GM12891 (cell line): ENCODE measurements around the gene ZNF528. TPM values are rescaled to one million over a fixed set of nuclear protein-coding genes. Genes with fewer than 3 reads are reported as not detected.

Experiments
- DNase-seq: peaks from one replicate; pipeline ENCODE4 v3.0.0; 2011; ENCODE audit warnings: low spot score; ENCODE audit not compliant: insufficient read length
- FAIRE-seq: peaks from 2 replicates; lab custom pipeline; 2011; peaks lifted over from hg19 to GRCh38; lab: Jason Lieb, UNC
- PAX5 ChIP-seq: IDR thresholded peaks from 2 replicates; pipeline ENCODE4 v1.6.1; 2011; ENCODE audit warnings: low read length, moderate library complexity, mild to moderate bottlenecking; ENCODE audit not compliant: insufficient read depth, severe bottlenecking
- POLR2A ChIP-seq: IDR thresholded peaks from 2 replicates; pipeline ENCODE4 v1.6.1; 2011; ENCODE audit warnings: low read depth, low read length, control low read depth
- POLR2AphosphoS5 ChIP-seq: IDR thresholded peaks from 2 replicates; pipeline ENCODE4 v1.6.1; 2011; ENCODE audit warnings: low read depth, low read length, control low read depth
- POU2F2 ChIP-seq: IDR thresholded peaks from 2 replicates; pipeline ENCODE4 v1.6.1; 2011; ENCODE audit warnings: low read depth, mild to moderate bottlenecking, control low read depth, low read length, moderate library complexity
- SPI1 ChIP-seq: IDR thresholded peaks from 2 replicates; pipeline ENCODE4 v1.6.1; 2011; ENCODE audit warnings: low read depth, low read length, control low read depth
- TAF1 ChIP-seq: IDR thresholded peaks from 2 replicates; pipeline ENCODE4 v1.6.1; 2011; ENCODE audit warnings: low read depth, low read length, control low read depth
- polyA plus RNA-seq: library from polyadenylated mRNA; unstranded; fragments of >200 nt; gene quantifications from one replicate; pipeline ENCODE4 v1.2.1, GENCODE V29; 2012; ENCODE audit warnings: low read depth, missing spikeins, inconsistent platforms; ENCODE audit not compliant: missing spikeins

ZNF528 gene
- polyA plus RNA-seq = 3.9 TPM

GRCh38 chr19:52397310-52398080 lies at the start of gene ZNF528:
Gene ZNF528, plus strand, starts transcription at chr19:52397849. Its CDS starts 4,165 bp downstream, at chr19:52402014.
- peak; percentile 64 for TF ChIP-seq POLR2A
- TF ChIP-seq TAF1 = 0 out of 2 replicates have a peak, but pooled peaks have one; percentile 38
- no peak for TF ChIP-seq PAX5
- TF ChIP-seq SPI1 = no peak
- peak; percentile 66 for TF ChIP-seq POLR2AphosphoS5
- FAIRE-seq (peak; percentile 71), DNase-seq (peak; percentile 87)

GRCh38 chr19:52351512-52351911 lies 46.1 kb upstream of the ZNF528 start:
- no peak for DNase-seq
- no peak for TF ChIP-seq SPI1
- no peak for TF ChIP-seq PAX5
- TF ChIP-seq POU2F2 = no peak
- no peak for TF ChIP-seq POLR2AphosphoS5
- TF ChIP-seq POLR2A = no peak
- no peak for TF ChIP-seq TAF1
- no peak for FAIRE-seq

GRCh38 chr19:52366414-52366824 lies 31.2 kb upstream of the ZNF528 start:
- FAIRE-seq (no peak), DNase-seq (no peak)
- no peak for TF ChIP-seq POU2F2

GRCh38 chr19:52369559-52370340 lies 27.9 kb upstream of the ZNF528 start, which contains the start of gene ZNF880:
Gene ZNF880, plus strand, starts transcription at chr19:52369923. Its CDS starts 43 bp downstream, at chr19:52369966.
- DNase-seq (peak; percentile 71), FAIRE-seq (peak; percentile 94)
- TF ChIP-seq TAF1 (peak; percentile 62; the same call in 1 of the 2 replicates), SPI1 (no peak), POLR2A (peak; percentile 78), PAX5 (no peak), POLR2AphosphoS5 (peak; percentile 91), POU2F2 (0 out of 2 replicates have a peak, but pooled peaks have one; percentile 47)

- TF ChIP-seq SPI1 (no peak), POU2F2 (no peak), POLR2A (no peak), PAX5 (no peak), TAF1 (no peak)
These were observed 27.3 kb upstream of the ZNF528 start for GRCh38 chr19:52370341-52370710.

GRCh38 chr19:52391135-52391534 lies 6.5 kb upstream of the ZNF528 start:
- TF ChIP-seq POLR2A (no peak), PAX5 (no peak), POLR2AphosphoS5 (no peak), TAF1 (no peak), POU2F2 (no peak), SPI1 (no peak)
- DNase-seq (no peak), FAIRE-seq (no peak)

More at GRCh38 chr19:52370341-52370710, 27.3 kb upstream of the ZNF528 start:
- DNase-seq = no peak
- no peak for FAIRE-seq

GRCh38 chr19:52398081-52398441 lies 412 bp downstream of the ZNF528 start:
- no peak for FAIRE-seq
- DNase-seq = peak; percentile 12
- no peak for TF ChIP-seq POU2F2
- no peak for TF ChIP-seq POLR2AphosphoS5
- no peak; the same call in 1 of the 2 replicates for TF ChIP-seq POLR2A
- TF ChIP-seq SPI1 = no peak
- TF ChIP-seq TAF1 = no peak

GRCh38 chr19:52410276-52410675 lies 12.6 kb downstream of the ZNF528 start:
- TF ChIP-seq POU2F2 = no peak
- no peak for FAIRE-seq

GRCh38 chr19:52415711-52416110 lies 18.1 kb downstream of the ZNF528 start:
- TF ChIP-seq SPI1 (no peak), POLR2A (no peak), POLR2AphosphoS5 (no peak), PAX5 (no peak), TAF1 (no peak), POU2F2 (no peak)
- FAIRE-seq = no peak
- no peak for DNase-seq

More at GRCh38 chr19:52410276-52410675, 12.6 kb downstream of the ZNF528 start:
- DNase-seq = no peak

GRCh38 chr19:52428937-52429336 lies 31.3 kb downstream of the ZNF528 start, which contains the start of gene ZNF534:
Gene ZNF534, plus strand, starts transcription at chr19:52429148. Its CDS starts 2,327 bp downstream, at chr19:52431475.
- DNase-seq = no peak
- no peak for FAIRE-seq
- no peak for TF ChIP-seq POU2F2
- no peak for TF ChIP-seq POLR2A
- TF ChIP-seq PAX5 = no peak
- TF ChIP-seq TAF1 = no peak
- TF ChIP-seq SPI1 = no peak
- no peak for TF ChIP-seq POLR2AphosphoS5
